ENCODE results near the gene TUNAR. TPM values are rescaled to one million over a fixed set of nuclear protein-coding genes. Genes with fewer than 3 reads are reported as not detected.

The TUNAR gene
- total RNA-seq, 2 experiments from 2014 or later, result 0.17 to 0.54 TPM

GRCh38 chr14:95939335-95939734 lies 62.7 kb downstream of the TUNAR start:
- H3K9me3 ChIP-seq (ENCODE audit: low read length), result peaks cover 5% of the 10 kb centered on the region; the same call in 1 of the 2 replicates
- no peaks in the 10 kb centered on the region for H4K20me1 ChIP-seq (ENCODE audit: insufficient read depth, low read length)
- intact Hi-C loops (cut with micrococcal nuclease; ENCODE audit: unreplicated experiment), result no loop called here
- TF ChIP-seq CTCF (conservative IDR thresholded peaks at IDR 0.05; ENCODE audit: low read length) (no peak), EZH2phosphoT487 (IDR thresholded peaks at IDR 0.05; ENCODE audit: borderline replicate concordance, low read depth, low read length) (no peak)
- H3K79me2 ChIP-seq (ENCODE audit: insufficient read depth, low read depth, low read length), result no peaks in the 10 kb centered on the region
- no peak for DNase-seq (ENCODE audit: low spot score)
- H3K27ac ChIP-seq (ENCODE audit: low read depth, low read length, poor library complexity, severe bottlenecking), result no peak overlapping the region
- H3K4me3 ChIP-seq (ENCODE audit: low read depth, low read length, poor library complexity, severe bottlenecking), result no peak overlapping the region
- ChIA-PET POLR2A (no interaction called here), CTCF (ENCODE audit: unreplicated experiment) (no interaction called here)
- no peaks in the 10 kb centered on the region for H3K9me2 ChIP-seq (ENCODE audit: insufficient read depth, low read length)
- H3K4me1 ChIP-seq (ENCODE audit: insufficient read depth, low read length, poor library complexity, severe bottlenecking), result no peaks in the 10 kb centered on the region
- H3K36me3 ChIP-seq (ENCODE audit: insufficient read depth, low read length), result no peaks in the 10 kb centered on the region
- no TSS peak for BruUV-seq (replicated peaks)
- no peak overlapping the region for H2AFZ ChIP-seq (ENCODE audit: low read length)
- H3K4me2 ChIP-seq (ENCODE audit: low read length), result no peak overlapping the region

GRCh38 chr14:95941897-95942296 lies 65.3 kb downstream of the TUNAR start:
- H3K9me3 ChIP-seq (ENCODE audit: low read length), result peaks cover 5% of the 10 kb centered on the region; the same call in 1 of the 2 replicates

More at GRCh38 chr14:95941897-95942296, 65.3 kb downstream of the TUNAR start:
- Histone ChIP-seq H3K4me3 (ENCODE audit: low read depth, low read length, poor library complexity, severe bottlenecking) (no peak overlapping the region), H4K20me1 (ENCODE audit: insufficient read depth, low read length) (no peaks in the 10 kb centered on the region), H3K4me1 (ENCODE audit: insufficient read depth, low read length, poor library complexity, severe bottlenecking) (no peaks in the 10 kb centered on the region), H3K79me2 (ENCODE audit: insufficient read depth, low read depth, low read length) (no peaks in the 10 kb centered on the region), H3K9me2 (ENCODE audit: insufficient read depth, low read length) (no peaks in the 10 kb centered on the region), H3K27ac (ENCODE audit: low read depth, low read length, poor library complexity, severe bottlenecking) (no peak overlapping the region), H3K36me3 (ENCODE audit: insufficient read depth, low read length) (no peaks in the 10 kb centered on the region), H3K4me2 (ENCODE audit: low read length) (no peak overlapping the region), H2AFZ (ENCODE audit: low read length) (no peak overlapping the region)
- DNase-seq (ENCODE audit: low spot score), result no peak
- TF ChIP-seq EZH2phosphoT487 (IDR thresholded peaks at IDR 0.05; ENCODE audit: borderline replicate concordance, low read depth, low read length) (no peak), CTCF (conservative IDR thresholded peaks at IDR 0.05; ENCODE audit: low read length) (no peak)
- intact Hi-C loops (cut with micrococcal nuclease; ENCODE audit: unreplicated experiment), result no loop called here
- no TSS peak for BruUV-seq (replicated peaks)
- ChIA-PET POLR2A (no interaction called here), CTCF (ENCODE audit: unreplicated experiment) (no interaction called here)

Measured in OCI-LY7 (cell line).